Heart left ventricle (tissue), 13 donors: ENCODE data around the gene PPT2.

Experiments
- POLR2A ChIP-seq, 2 donors: fragments of 450-650 bp; IDR thresholded peaks; one replicate each; pipeline ENCODE4 v1.6.1; 2017; ENCODE audit warnings: antibody characterized with exemption in 2 of 2, mild to moderate bottlenecking in 2 of 2, moderate library complexity in 2 of 2
- TF ChIP-seq, protein P1 (sequence below), 12 donors: fragments of 200-600 bp; sonication (generic) in 4 of 12; IDR thresholded peaks; one replicate each; pipeline versions ENCODE4 v1.5.0 to v1.8.0; 2018 to 2022; ENCODE audit warnings: antibody characterized with exemption in 12 of 12, mild to moderate bottlenecking in 5 of 12
- donor health status: ischemic (EF 13 %, LVEDD 7.1; RV severe dilation, severe dysfunction).
- donor health status: DM: no; HTN: yes; CAD: no.
- donor health status: DM: no; HTN: no; CAD: no.
- donor health status: ischemic (EF 25% LVEDD 6.9; RV normal size, moderate dysfunction).
- donor health status: ischemic (EF 25% LVEDD 5.7; RV mildly dilated, moderate dysfunction).
- donor health status: ischemic (EF 35%, LVEDD 5.7; RV mildly dilated, moderate dysfunction).
- donor health status: nonischemic (EF 11% LVEDD 7.7; RV severe dilation, severe dysfunction).
- donor health status: DM: yes; HTN: yes; CAD: no.
- donor health status: PGD.
- donor health status: ischemic (EF 29% LVEDD 5.4; RV normal size, mild dysfunction).
- donor health status: nonischemic (EF 23%, LVEDD 6.1; RV moderate dilation, normal function).

DNA sequence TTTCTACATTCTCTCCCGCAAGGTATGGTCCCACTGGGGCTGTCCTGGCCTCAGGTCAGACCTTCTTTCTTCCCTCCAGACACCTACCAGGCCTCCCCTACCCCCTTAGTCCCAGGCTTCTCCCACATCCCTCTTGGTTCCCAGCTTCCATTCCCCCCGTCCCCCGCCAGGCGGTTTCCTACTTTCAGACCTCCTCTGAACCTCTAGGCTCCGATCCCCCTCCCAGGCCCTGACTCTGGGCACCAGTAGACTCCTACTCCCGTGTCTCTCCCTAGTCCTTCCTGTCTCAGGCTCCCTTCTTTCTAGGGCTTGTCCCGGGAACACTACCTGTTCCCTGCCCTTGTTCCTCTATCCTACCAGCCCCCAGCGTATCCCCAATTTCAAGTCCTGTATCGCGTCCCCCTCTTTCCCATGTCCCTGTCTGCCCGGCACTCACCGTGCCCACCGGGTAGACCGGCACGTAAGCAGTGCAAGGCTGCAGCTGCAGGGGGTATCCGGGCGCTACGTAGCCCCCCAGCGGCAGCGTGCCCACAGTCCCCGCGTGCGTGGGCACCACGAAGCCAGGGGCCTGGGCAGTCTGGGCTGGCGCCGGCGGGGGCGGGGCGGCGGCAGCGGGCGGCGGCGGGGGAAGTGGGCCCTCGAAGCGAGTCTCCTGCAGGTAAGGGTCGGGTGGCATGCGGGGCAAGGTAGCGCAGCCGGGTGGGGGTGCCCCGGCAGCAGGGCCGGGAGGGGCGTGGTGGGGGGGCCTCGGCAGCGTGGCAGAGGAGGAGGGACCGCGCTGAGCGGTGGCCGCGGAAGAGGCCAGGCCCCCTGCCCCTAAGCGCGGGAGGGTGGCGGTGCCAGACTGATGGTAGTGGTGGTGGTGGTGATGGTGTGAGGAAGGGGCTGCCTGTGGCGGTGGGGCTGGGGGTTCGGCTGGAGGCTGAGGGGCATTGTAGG, 3.7 kb upstream of the PPT2 start:
- TF ChIP-seq, protein P1, sequence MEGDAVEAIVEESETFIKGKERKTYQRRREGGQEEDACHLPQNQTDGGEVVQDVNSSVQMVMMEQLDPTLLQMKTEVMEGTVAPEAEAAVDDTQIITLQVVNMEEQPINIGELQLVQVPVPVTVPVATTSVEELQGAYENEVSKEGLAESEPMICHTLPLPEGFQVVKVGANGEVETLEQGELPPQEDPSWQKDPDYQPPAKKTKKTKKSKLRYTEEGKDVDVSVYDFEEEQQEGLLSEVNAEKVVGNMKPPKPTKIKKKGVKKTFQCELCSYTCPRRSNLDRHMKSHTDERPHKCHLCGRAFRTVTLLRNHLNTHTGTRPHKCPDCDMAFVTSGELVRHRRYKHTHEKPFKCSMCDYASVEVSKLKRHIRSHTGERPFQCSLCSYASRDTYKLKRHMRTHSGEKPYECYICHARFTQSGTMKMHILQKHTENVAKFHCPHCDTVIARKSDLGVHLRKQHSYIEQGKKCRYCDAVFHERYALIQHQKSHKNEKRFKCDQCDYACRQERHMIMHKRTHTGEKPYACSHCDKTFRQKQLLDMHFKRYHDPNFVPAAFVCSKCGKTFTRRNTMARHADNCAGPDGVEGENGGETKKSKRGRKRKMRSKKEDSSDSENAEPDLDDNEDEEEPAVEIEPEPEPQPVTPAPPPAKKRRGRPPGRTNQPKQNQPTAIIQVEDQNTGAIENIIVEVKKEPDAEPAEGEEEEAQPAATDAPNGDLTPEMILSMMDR (IDR thresholded peaks at IDR 0.05) = no peak
- TF ChIP-seq POLR2A (IDR thresholded peaks at IDR 0.05) = no peak
